Dedifferentiated amniotic fluid mesenchymal stem cell (primary cell): Measurements from ENCODE around the gene TRPM7.
"Not testable (repeated sequence)": the region's sequence is repeated elsewhere in the genome, so short reads cannot be mapped to it uniquely, and the experiment has no call there.

Source experiments
- DNase-seq: peaks from one replicate; pipeline ENCODE4 v3.0.0-alpha.2; 2016; ENCODE audit errors: extremely low spot score

TRPM7 gene

GRCh38 chr15:50655555-50655954 lies 31.0 kb downstream of the TRPM7 start:
- DNase-seq: no peak

- DNase-seq: no peak
Measured at GRCh38 chr15:50653156-50653743, 33.3 kb downstream of the TRPM7 start.

- DNase-seq: no peak
Measured at GRCh38 chr15:50652671-50653070, 33.9 kb downstream of the TRPM7 start.

- DNase-seq: no peak
Measured at GRCh38 chr15:50641318-50641717, 45.3 kb downstream of the TRPM7 start.

GRCh38 chr15:50636146-50636545 lies 50.5 kb downstream of the TRPM7 start:
- no peak for DNase-seq

GRCh38 chr15:50633653-50634052 lies 52.9 kb downstream of the TRPM7 start:
- DNase-seq: no peak

- DNase-seq: no peak
Measured at GRCh38 chr15:50628421-50628820, 58.2 kb downstream of the TRPM7 start.

GRCh38 chr15:50627351-50628055 lies 59.1 kb downstream of the TRPM7 start:
- peak; percentile 19 for DNase-seq

- peak; percentile 76 for DNase-seq
Measured at GRCh38 chr15:50624616-50625168, 61.9 kb downstream of the TRPM7 start.

GRCh38 chr15:50622361-50622943 lies 64.1 kb downstream of the TRPM7 start:
- not testable (repeated sequence) for DNase-seq

- not testable (repeated sequence) for DNase-seq
Measured at GRCh38 chr15:50616960-50617359, 69.6 kb downstream of the TRPM7 start.

- not testable (repeated sequence) for DNase-seq
Measured at GRCh38 chr15:50616554-50616953, 70.0 kb downstream of the TRPM7 start.

- DNase-seq: no peak
Measured at GRCh38 chr15:50613600-50613999, 73.0 kb downstream of the TRPM7 start.

GRCh38 chr15:50607129-50607528 lies 79.5 kb downstream of the TRPM7 start:
- DNase-seq: no peak

GRCh38 chr15:50605462-50605861 lies 81.1 kb downstream of the TRPM7 start:
- no peak for DNase-seq

- DNase-seq: not testable (repeated sequence)
Measured at GRCh38 chr15:50602028-50602427, 84.6 kb downstream of the TRPM7 start.

GRCh38 chr15:50594311-50594710 lies 92.3 kb downstream of the TRPM7 start:
- no peak for DNase-seq

GRCh38 chr15:50593761-50594160 lies 92.8 kb downstream of the TRPM7 start:
- DNase-seq: no peak

GRCh38 chr15:50590288-50590687 lies 96.3 kb downstream of the TRPM7 start:
- no peak for DNase-seq

- DNase-seq: no peak
Measured at GRCh38 chr15:50577492-50577891, 109.1 kb downstream of the TRPM7 start.

- no peak for DNase-seq
Measured at GRCh38 chr15:50576166-50576565, 110.4 kb downstream of the TRPM7 start.

GRCh38 chr15:50573842-50574241 lies 112.8 kb downstream of the TRPM7 start:
- not testable (repeated sequence) for DNase-seq

- DNase-seq: no peak
Measured at GRCh38 chr15:50563756-50564155, 122.8 kb downstream of the TRPM7 start.
